Endothelial cell (in vitro differentiated cells): ENCODE data around the gene SIPA1. TPM values are rescaled to one million over a fixed set of nuclear protein-coding genes. Genes with fewer than 3 reads are reported as not detected.

Experiments
- DNase-seq: peaks from one replicate; pipeline ENCODE4 v3.0.0; 2021; ENCODE audit warnings: low spot score
- H3K27ac Mint-ChIP-seq: one replicate; pipeline ENCODE4 v1.8.0; 2021; ENCODE audit warnings: mixed read lengths, inconsistent platforms; ENCODE audit not compliant: unreplicated experiment
- H3K27me3 Mint-ChIP-seq: one replicate; pipeline ENCODE4 v1.8.0; 2021; ENCODE audit warnings: mild to moderate bottlenecking, moderate library complexity, mixed read lengths, inconsistent platforms; ENCODE audit not compliant: unreplicated experiment
- H3K36me3 Mint-ChIP-seq: one replicate; pipeline ENCODE4 v1.8.0; 2021; ENCODE audit warnings: mild to moderate bottlenecking, low read depth, mixed read lengths, inconsistent platforms; ENCODE audit not compliant: unreplicated experiment
- H3K4me1 Mint-ChIP-seq: one replicate; pipeline ENCODE4 v1.8.0; 2021; ENCODE audit warnings: mild to moderate bottlenecking, mixed read lengths, inconsistent platforms; ENCODE audit not compliant: unreplicated experiment
- H3K4me3 Mint-ChIP-seq: one replicate; pipeline ENCODE4 v1.8.0; 2021; ENCODE audit warnings: mild to moderate bottlenecking, mixed read lengths, inconsistent platforms; ENCODE audit not compliant: unreplicated experiment
- H3K9me3 Mint-ChIP-seq: one replicate; pipeline ENCODE4 v1.8.0; 2021; ENCODE audit warnings: mixed read lengths, inconsistent platforms; ENCODE audit not compliant: unreplicated experiment
- CTCF ChIP-seq: fragments of 200-600 bp; sonication (generic); IDR thresholded peaks from one replicate; pipeline ENCODE4 v1.5.0; 2021; ENCODE audit warnings: antibody characterized with exemption; ENCODE audit not compliant: unreplicated experiment
- total RNA-seq: library from RNA; stranded (reverse); fragmentation: NEBNext Ultra II Directional; extraction: Animal tissue kit (Norgen Biotek cat#: 25700); gene quantifications from one replicate; pipeline ENCODE4 v1.2.1, GENCODE V29; 2021; ENCODE audit not compliant: unreplicated experiment

Gene SIPA1
- total RNA-seq, 1 donor from 2014 or later = 267 TPM

- peaks cover 56% of the 10 kb centered on the region for H3K4me1 Mint-ChIP-seq
- TF ChIP-seq CTCF = no peak
- H3K27ac Mint-ChIP-seq = peak overlapping the region; percentile 74
- DNase-seq = no peak
- H3K36me3 Mint-ChIP-seq = peaks cover 54% of the 10 kb centered on the region
- no peaks in the 10 kb centered on the region for H3K9me3 Mint-ChIP-seq
- H3K4me3 Mint-ChIP-seq = peak overlapping the region; percentile 99
- peaks cover 23% of the 10 kb centered on the region for H3K27me3 Mint-ChIP-seq
Measured at GRCh38 chr11:65609665-65610064, 28.2 kb upstream of the SIPA1 start.

- TF ChIP-seq CTCF = no peak
- no peaks in the 10 kb centered on the region for H3K9me3 Mint-ChIP-seq
- H3K4me3 Mint-ChIP-seq = peak overlapping the region; percentile 99
- H3K27ac Mint-ChIP-seq = peak overlapping the region; percentile 68
- peaks cover 56% of the 10 kb centered on the region for H3K4me1 Mint-ChIP-seq
- H3K36me3 Mint-ChIP-seq = peaks cover 53% of the 10 kb centered on the region
- DNase-seq = no peak
- peaks cover 30% of the 10 kb centered on the region for H3K27me3 Mint-ChIP-seq
Measured at GRCh38 chr11:65610404-65610803, 27.5 kb upstream of the SIPA1 start.

GRCh38 chr11:65611028-65611757, 26.7 kb upstream of the SIPA1 start:
- peak; percentile 81 for DNase-seq
- H3K36me3 Mint-ChIP-seq = peaks cover 47% of the 10 kb centered on the region
- peaks cover 30% of the 10 kb centered on the region for H3K27me3 Mint-ChIP-seq
- TF ChIP-seq CTCF = no peak
- H3K27ac Mint-ChIP-seq = peak overlapping the region; percentile 97
- H3K4me3 Mint-ChIP-seq = peak overlapping the region; percentile 99
- no peaks in the 10 kb centered on the region for H3K9me3 Mint-ChIP-seq
- peaks cover 55% of the 10 kb centered on the region for H3K4me1 Mint-ChIP-seq

GRCh38 chr11:65611758-65612603, 25.9 kb upstream of the SIPA1 start:
- no peak for TF ChIP-seq CTCF
- Mint-ChIP-seq H3K27me3 (peaks cover 29% of the 10 kb centered on the region), H3K27ac (peak overlapping the region; percentile 97), H3K9me3 (no peaks in the 10 kb centered on the region), H3K36me3 (peaks cover 47% of the 10 kb centered on the region), H3K4me3 (peak overlapping the region; percentile 99), H3K4me1 (peaks cover 56% of the 10 kb centered on the region)
- DNase-seq = peak; percentile 57
